H9 (cell line): Measurements from ENCODE around the gene CCDC92B. TPM values are rescaled to one million over a fixed set of nuclear protein-coding genes. Genes with fewer than 3 reads are reported as not detected.

Experiments used
- DNase-seq: peaks from one replicate; pipeline ENCODE4 v3.0.0-alpha.2; 2017
- H2AFZ ChIP-seq: one replicate; pipeline ENCODE4 v1.6.1; 2013; ENCODE audit warnings: mild to moderate bottlenecking, low read length, control low read depth, moderate library complexity
- H2AK5ac ChIP-seq: 2 replicates; pipeline ENCODE4 v1.6.1; 2013; ENCODE audit warnings: low read length, control low read depth, mixed read lengths; ENCODE audit not compliant: insufficient read length
- H2BK120ac ChIP-seq: one replicate; pipeline ENCODE4 v1.6.1; 2013; ENCODE audit warnings: low read depth, mild to moderate bottlenecking, low read length, control low read depth, inconsistent platforms; ENCODE audit not compliant: poor library complexity, severe bottlenecking
- H2BK12ac ChIP-seq: 2 replicates; pipeline ENCODE4 v1.6.1; 2013; ENCODE audit warnings: low read length, control low read depth, mixed read lengths, low read depth; ENCODE audit not compliant: insufficient read length
- H2BK15ac ChIP-seq: 2 replicates; pipeline ENCODE4 v1.6.1; 2013; ENCODE audit warnings: low read depth, low read length, control low read depth
- H2BK20ac ChIP-seq: one replicate; pipeline ENCODE4 v1.6.1; 2013; ENCODE audit warnings: low read depth, mild to moderate bottlenecking, low read length, control low read depth, inconsistent platforms; ENCODE audit not compliant: poor library complexity, severe bottlenecking
- H2BK5ac ChIP-seq: 2 replicates; pipeline ENCODE4 v1.6.1; 2013; ENCODE audit warnings: low read length, control low read depth, mixed read lengths; ENCODE audit not compliant: insufficient read length
- H3K14ac ChIP-seq: 2 replicates; pipeline ENCODE4 v1.6.1; 2013; ENCODE audit warnings: low read length, control low read depth; ENCODE audit not compliant: insufficient read depth
- H3K18ac ChIP-seq: 2 replicates; pipeline ENCODE4 v1.6.1; 2013; ENCODE audit warnings: low read depth, mild to moderate bottlenecking, mixed read lengths, low read length, control low read depth; ENCODE audit not compliant: insufficient read length
- H3K23ac ChIP-seq: 2 replicates; pipeline ENCODE4 v1.6.1; 2013; ENCODE audit warnings: low read length, control low read depth, mixed read lengths, low read depth; ENCODE audit not compliant: insufficient read length
- H3K23me2 ChIP-seq: 2 replicates; pipeline ENCODE4 v1.6.1; 2013; ENCODE audit warnings: low read depth, mild to moderate bottlenecking, mixed read lengths, low read length, control low read depth; ENCODE audit not compliant: insufficient read length, poor library complexity, severe bottlenecking
- H3K27ac ChIP-seq: 2 replicates; pipeline ENCODE4 v1.5.1; 2013; ENCODE audit warnings: low read length, control low read depth, mixed read lengths, low read depth; ENCODE audit not compliant: insufficient read length
- H3K27me3 ChIP-seq: 2 replicates; pipeline ENCODE4 v1.6.1; 2013; ENCODE audit warnings: low read length, control low read depth, inconsistent platforms; ENCODE audit not compliant: insufficient read depth
- H3K4ac ChIP-seq: 2 replicates; pipeline ENCODE4 v1.6.1; 2013; ENCODE audit warnings: low read depth, mild to moderate bottlenecking, control low read depth, inconsistent platforms, low read length, moderate library complexity
- H3K4me1 ChIP-seq: 2 replicates; pipeline ENCODE4 v1.6.1; 2013; ENCODE audit warnings: low read length, control low read depth, inconsistent platforms; ENCODE audit not compliant: insufficient read depth
- H3K4me2 ChIP-seq: 2 replicates; pipeline ENCODE4 v1.6.1; 2013; ENCODE audit warnings: low read length, control low read depth, mixed read lengths; ENCODE audit not compliant: insufficient read length, insufficient read depth
- H3K56ac ChIP-seq: 2 replicates; pipeline ENCODE4 v1.6.1; 2013; ENCODE audit warnings: low read depth, mild to moderate bottlenecking, mixed read lengths, low read length, control low read depth; ENCODE audit not compliant: insufficient read length
- H3K79me1 ChIP-seq: 2 replicates; pipeline ENCODE4 v1.6.1; 2013; ENCODE audit warnings: low read depth, mild to moderate bottlenecking, moderate library complexity, low read length, control low read depth, inconsistent platforms; ENCODE audit not compliant: insufficient read depth, poor library complexity, severe bottlenecking
- H3K79me2 ChIP-seq: 2 replicates; pipeline ENCODE4 v1.6.1; 2013; ENCODE audit warnings: low read length, control low read depth, inconsistent platforms; ENCODE audit not compliant: insufficient read depth
- H3K9ac ChIP-seq: 2 replicates; pipeline ENCODE4 v1.6.1; 2013; ENCODE audit warnings: low read length, control low read depth, mixed read lengths; ENCODE audit not compliant: insufficient read length; ENCODE audit errors: extremely low read depth
- H3K9me3 ChIP-seq: one replicate; pipeline ENCODE4 v1.6.1; 2013; ENCODE audit warnings: low read depth, low read length, inconsistent platforms; ENCODE audit not compliant: control insufficient read depth
- H3T11ph ChIP-seq: one replicate; pipeline ENCODE4 v1.6.1; 2013; ENCODE audit warnings: mild to moderate bottlenecking, low read length, control low read depth, inconsistent platforms
- H4K20me1 ChIP-seq: one replicate; pipeline ENCODE4 v1.6.1; 2013; ENCODE audit not compliant: control insufficient read depth, insufficient read length, insufficient read depth
- H4K5ac ChIP-seq: 2 replicates; pipeline ENCODE4 v1.6.1; 2013; ENCODE audit warnings: low read depth, mild to moderate bottlenecking, mixed read lengths, low read length, control low read depth; ENCODE audit not compliant: insufficient read length
- H4K8ac ChIP-seq: replicated peaks from 2 replicates; pipeline ENCODE4 v1.6.1; 2013; ENCODE audit warnings: low read length, control low read depth, mixed read lengths, low read depth; ENCODE audit not compliant: insufficient read length
- H4K91ac ChIP-seq: 2 replicates; pipeline ENCODE4 v1.6.1; 2013; ENCODE audit warnings: low read depth, mild to moderate bottlenecking, moderate library complexity, mixed read lengths, low read length, control low read depth; ENCODE audit not compliant: insufficient read length
- H3K27ac Mint-ChIP-seq, 3 experiments: 2 replicates in 2 of 3; 3 replicates in 1 of 3; pipeline ENCODE4 v1.8.0; 2020 to 2021; ENCODE audit warnings: mixed read lengths in 3 of 3, mild to moderate bottlenecking in 1 of 3, moderate library complexity in 1 of 3
- H3K27me3 Mint-ChIP-seq: 2 replicates; pipeline ENCODE4 v1.8.0; 2021; ENCODE audit warnings: low read depth, mild to moderate bottlenecking, moderate library complexity, mixed read lengths
- H3K36me3 Mint-ChIP-seq, 3 experiments: 2 replicates in 2 of 3; 3 replicates in 1 of 3; pipeline ENCODE4 v1.8.0; 2020 to 2021; ENCODE audit warnings: low read depth in 3 of 3, mixed read lengths in 3 of 3; ENCODE audit not compliant: insufficient read depth in 1 of 3
- H3K4me1 Mint-ChIP-seq, 2 experiments: 2 replicates each; pipeline ENCODE4 v1.8.0; 2020; ENCODE audit warnings: mixed read lengths in 2 of 2
- H3K4me3 Mint-ChIP-seq, 2 experiments: 2 replicates in 1 of 2; 3 replicates in 1 of 2; pipeline ENCODE4 v1.8.0; 2020 to 2021; ENCODE audit warnings: mild to moderate bottlenecking in 2 of 2, mixed read lengths in 2 of 2, moderate library complexity in 1 of 2
- H3K9me3 Mint-ChIP-seq, 2 experiments: 2 replicates in 1 of 2; 3 replicates in 1 of 2; pipeline ENCODE4 v1.8.0; 2020; ENCODE audit warnings: mild to moderate bottlenecking in 2 of 2, mixed read lengths in 2 of 2, moderate library complexity in 1 of 2
- WGBS: extraction: QIAGEN DNeasy Blood & Tissue Kit; methylation state at CpG from one replicate; pipeline ENCODE4 v1.1.7; 2013; ENCODE audit warnings: missing lambda C conversion rate, low lambda C conversion rate, mixed read lengths; ENCODE audit not compliant: insufficient read length; ENCODE audit errors: extremely low coverage; 5-methylcytosine and 5-hydroxymethylcytosine counted together
- total RNA-seq: library from RNA; stranded (reverse); gene quantifications from 2 replicates; pipeline ENCODE4 v1.2.1, GENCODE V29; 2021
- TF ChIP-seq, protein P1 (sequence below): fragments of 200-600 bp; sonication (generic); conservative IDR thresholded peaks from 3 replicates; pipeline ENCODE4 v1.8.0; 2021; ENCODE audit warnings: antibody characterized with exemption, mild to moderate bottlenecking

The CCDC92B gene
- total RNA-seq, 1 experiment from 2014 or later: 8.0 TPM

DNA sequence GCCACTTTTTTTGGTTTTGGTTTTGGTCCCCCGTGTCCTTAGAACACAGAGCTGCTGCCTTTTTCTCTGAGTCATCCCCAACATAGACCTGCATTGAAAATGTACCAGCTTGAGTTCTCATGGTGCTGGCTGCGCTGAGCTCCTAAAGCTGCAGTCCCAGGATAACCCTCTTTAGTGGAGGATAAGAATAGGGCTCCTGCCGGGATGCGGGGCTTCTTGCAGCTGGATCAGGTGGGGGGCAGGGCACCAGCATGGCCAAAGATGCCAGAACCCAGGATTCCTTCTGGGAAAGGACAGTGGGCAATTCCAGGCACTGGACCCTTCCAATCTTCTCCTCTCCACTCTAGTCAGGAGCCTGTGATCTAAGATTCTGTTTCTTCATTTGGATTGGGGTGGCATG lies 29.6 kb downstream of the CCDC92B start:
- H3K27me3 ChIP-seq: no peaks in the 10 kb centered on the region
- no peak overlapping the region for H2BK5ac ChIP-seq
- no peak overlapping the region for H3K56ac ChIP-seq
- H3K9me3 ChIP-seq: no peaks in the 10 kb centered on the region
- peaks cover 3% of the 10 kb centered on the region for H3K23me2 ChIP-seq
- no peak overlapping the region for H3K27ac ChIP-seq
- no peaks in the 10 kb centered on the region; the same call in 1 of the 2 replicates for H3K27me3 Mint-ChIP-seq
- WGBS: no CpG with 5 or more reads among the region's 4 CpGs
- no peaks in the 10 kb centered on the region for H3K9me3 Mint-ChIP-seq
- no peak overlapping the region for H3K4me3 Mint-ChIP-seq
- H3K14ac ChIP-seq: no peak overlapping the region
- H2BK20ac ChIP-seq: no peak overlapping the region
- H4K20me1 ChIP-seq: no peaks in the 10 kb centered on the region
- H2AFZ ChIP-seq: no peak overlapping the region
- H3K4ac ChIP-seq: no peak overlapping the region
- no peak overlapping the region for H4K91ac ChIP-seq
- H3K4me2 ChIP-seq: no peak overlapping the region
- no peak overlapping the region for H2AK5ac ChIP-seq
- peaks cover 6% of the 10 kb centered on the region; the same call in 1 of the 2 replicates for H3K4me1 ChIP-seq
- no peak overlapping the region for H2BK120ac ChIP-seq
- H2BK12ac ChIP-seq: no peak overlapping the region
- no peaks in the 10 kb centered on the region for H3K79me2 ChIP-seq
- no peak overlapping the region for H3T11ph ChIP-seq
- H4K5ac ChIP-seq: no peak overlapping the region
- H2BK15ac ChIP-seq: no peak overlapping the region
- H3K18ac ChIP-seq: no peak overlapping the region
- no peak overlapping the region for H3K9ac ChIP-seq
- no peaks in the 10 kb centered on the region for H3K36me3 Mint-ChIP-seq
- no peak for DNase-seq
- no peak overlapping the region for H3K27ac Mint-ChIP-seq
- H4K8ac ChIP-seq: no peak overlapping the region
- TF ChIP-seq, protein P1, sequence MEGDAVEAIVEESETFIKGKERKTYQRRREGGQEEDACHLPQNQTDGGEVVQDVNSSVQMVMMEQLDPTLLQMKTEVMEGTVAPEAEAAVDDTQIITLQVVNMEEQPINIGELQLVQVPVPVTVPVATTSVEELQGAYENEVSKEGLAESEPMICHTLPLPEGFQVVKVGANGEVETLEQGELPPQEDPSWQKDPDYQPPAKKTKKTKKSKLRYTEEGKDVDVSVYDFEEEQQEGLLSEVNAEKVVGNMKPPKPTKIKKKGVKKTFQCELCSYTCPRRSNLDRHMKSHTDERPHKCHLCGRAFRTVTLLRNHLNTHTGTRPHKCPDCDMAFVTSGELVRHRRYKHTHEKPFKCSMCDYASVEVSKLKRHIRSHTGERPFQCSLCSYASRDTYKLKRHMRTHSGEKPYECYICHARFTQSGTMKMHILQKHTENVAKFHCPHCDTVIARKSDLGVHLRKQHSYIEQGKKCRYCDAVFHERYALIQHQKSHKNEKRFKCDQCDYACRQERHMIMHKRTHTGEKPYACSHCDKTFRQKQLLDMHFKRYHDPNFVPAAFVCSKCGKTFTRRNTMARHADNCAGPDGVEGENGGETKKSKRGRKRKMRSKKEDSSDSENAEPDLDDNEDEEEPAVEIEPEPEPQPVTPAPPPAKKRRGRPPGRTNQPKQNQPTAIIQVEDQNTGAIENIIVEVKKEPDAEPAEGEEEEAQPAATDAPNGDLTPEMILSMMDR: no peak
- H3K23ac ChIP-seq: no peak overlapping the region
- H3K4me1 Mint-ChIP-seq: peaks cover 13 to 55% of the 10 kb centered on the region in 2 experiments
- H3K79me1 ChIP-seq: no peaks in the 10 kb centered on the region
